Measurements from ENCODE around the gene FOXP1. TPM values are rescaled to one million over a fixed set of nuclear protein-coding genes. Genes with fewer than 3 reads are reported as not detected.

The FOXP1 gene
- total and polyA plus RNA-seq, 2 experiments from 2014 or later, result 76.8 to 99.8 TPM

DNA sequence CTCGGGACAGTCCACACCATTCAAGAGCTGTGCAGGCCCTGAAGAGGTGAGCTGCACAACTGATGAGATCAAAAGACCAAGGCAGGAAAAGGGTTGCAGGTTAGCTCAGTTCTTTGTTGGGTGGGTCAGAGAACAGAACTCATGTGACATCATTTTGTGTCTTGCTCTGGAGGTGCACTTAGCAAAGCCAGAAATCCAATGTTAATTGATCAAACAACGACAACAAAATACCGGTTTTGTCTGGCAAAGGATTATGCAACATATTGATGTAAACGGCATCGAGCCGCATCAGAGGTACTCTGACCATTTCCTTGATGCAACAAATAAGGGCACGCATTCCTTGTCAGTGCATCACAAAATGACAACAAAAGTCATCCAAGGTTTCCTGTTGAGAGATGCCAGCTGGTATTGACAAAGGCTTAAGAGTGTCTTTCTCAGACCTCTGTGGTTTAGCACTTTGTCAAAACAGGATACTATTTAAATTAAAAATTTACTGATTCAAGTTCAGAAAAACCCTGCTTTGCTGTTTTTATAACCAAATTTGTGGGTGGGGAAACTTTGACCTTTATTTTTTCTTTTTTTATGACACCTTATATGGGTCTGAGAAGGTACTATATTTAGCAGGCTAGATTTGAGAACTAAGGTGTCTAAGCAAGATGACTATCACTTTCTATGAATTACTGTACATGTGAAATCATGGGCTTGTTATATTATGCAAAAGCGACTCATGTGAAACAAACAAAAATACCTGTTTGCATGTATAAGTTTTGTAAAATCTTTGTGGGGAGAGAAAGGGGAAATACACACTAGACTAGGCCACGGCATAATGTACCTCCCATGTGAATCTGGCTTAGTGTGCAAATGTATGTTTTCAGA lies 496.1 kb downstream of the FOXP1 start:
- Histone ChIP-seq H3K79me2 (peaks cover 94% of the 10 kb centered on the region), H3K9me2 (replicated peaks; ENCODE audit: insufficient read depth) (no peaks in the 10 kb centered on the region), H4K20me1 (ENCODE audit: insufficient read depth, poor library complexity, severe bottlenecking) (no peaks in the 10 kb centered on the region), H2AFZ (no peak overlapping the region), H3K4me3 (no peak overlapping the region), H3K4me1 (ENCODE audit: insufficient read depth) (peaks cover 10% of the 10 kb centered on the region), H3K27me3 (no peaks in the 10 kb centered on the region), H3K27ac (peak overlapping the region; percentile 52), H3K36me3 (replicated peaks; ENCODE audit: insufficient read depth, low read depth) (no peaks in the 10 kb centered on the region), H3K9me3 (ENCODE audit: low read depth) (no peaks in the 10 kb centered on the region), H3K4me2 (no peak overlapping the region)
- TF ChIP-seq EZH2phosphoT487 (IDR thresholded peaks at IDR 0.05; ENCODE audit: low read depth, severe bottlenecking, unreplicated experiment), result no peak
- no peak for TF ChIP-seq EZH2 (IDR thresholded peaks at IDR 0.05; ENCODE audit: borderline replicate concordance)
- whole genome bisulfite sequencing (ENCODE audit: low lambda C conversion rate, missing lambda C conversion rate), result 85% methylated on average over 9 of the region's 9 CpGs
- no peak for DNase-seq (ENCODE audit: low spot score)

DNA sequence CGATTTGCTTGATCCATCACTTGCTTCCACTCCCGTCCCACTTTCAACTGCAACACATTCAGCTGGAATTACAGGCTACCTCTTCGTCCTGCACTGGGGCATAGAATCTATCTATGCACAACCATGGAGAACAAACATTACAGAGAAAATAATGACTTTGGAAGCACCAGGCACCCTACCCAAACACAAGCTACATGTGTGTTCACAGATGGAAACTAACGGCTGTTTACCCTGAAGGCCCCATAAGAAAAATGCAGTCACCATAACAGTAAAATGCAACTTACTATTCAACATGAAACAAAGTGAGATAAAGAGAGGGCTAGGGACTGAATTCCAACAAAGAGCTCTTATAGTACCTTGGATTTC lies 496.8 kb downstream of the FOXP1 start:
- H2AFZ ChIP-seq, result no peak overlapping the region
- 89% methylated on average over 4 of the region's 4 CpGs for WGBS (ENCODE audit: low lambda C conversion rate, missing lambda C conversion rate)
- peaks cover 95% of the 10 kb centered on the region for H3K79me2 ChIP-seq
- peaks cover 10% of the 10 kb centered on the region for H3K4me1 ChIP-seq (ENCODE audit: insufficient read depth)
- DNase-seq (ENCODE audit: low spot score), result no peak
- no peaks in the 10 kb centered on the region for H3K9me3 ChIP-seq (ENCODE audit: low read depth)
- no peaks in the 10 kb centered on the region for H4K20me1 ChIP-seq (ENCODE audit: insufficient read depth, poor library complexity, severe bottlenecking)
- H3K36me3 ChIP-seq (replicated peaks; ENCODE audit: insufficient read depth, low read depth), result no peaks in the 10 kb centered on the region
- H3K9me2 ChIP-seq (replicated peaks; ENCODE audit: insufficient read depth), result no peaks in the 10 kb centered on the region
- no peak overlapping the region for H3K4me3 ChIP-seq
- no peak for TF ChIP-seq EZH2phosphoT487 (IDR thresholded peaks at IDR 0.05; ENCODE audit: low read depth, severe bottlenecking, unreplicated experiment)
- TF ChIP-seq EZH2 (IDR thresholded peaks at IDR 0.05; ENCODE audit: borderline replicate concordance), result no peak
- no peak for TF ChIP-seq CTCF (IDR thresholded peaks at IDR 0.05; ENCODE audit: poor library complexity)
- H3K27ac ChIP-seq, result no peak overlapping the region
- H3K4me2 ChIP-seq, result no peak overlapping the region
- H3K27me3 ChIP-seq, result no peaks in the 10 kb centered on the region

GRCh38 chr3:71083726-71084131 lies 499.8 kb downstream of the FOXP1 start:
- Histone ChIP-seq H3K4me1 (ENCODE audit: insufficient read depth) (peaks cover 21% of the 10 kb centered on the region), H3K36me3 (replicated peaks; ENCODE audit: insufficient read depth, low read depth) (no peaks in the 10 kb centered on the region), H3K27ac (no peak overlapping the region), H2AFZ (no peak overlapping the region), H4K20me1 (ENCODE audit: insufficient read depth, poor library complexity, severe bottlenecking) (no peaks in the 10 kb centered on the region), H3K79me2 (peaks cover 97% of the 10 kb centered on the region), H3K4me3 (no peak overlapping the region), H3K4me2 (no peak overlapping the region), H3K27me3 (no peaks in the 10 kb centered on the region), H3K9me2 (replicated peaks; ENCODE audit: insufficient read depth) (no peaks in the 10 kb centered on the region), H3K9me3 (ENCODE audit: low read depth) (no peaks in the 10 kb centered on the region)
- DNase-seq (ENCODE audit: low spot score), result no peak
- TF ChIP-seq EZH2 (IDR thresholded peaks at IDR 0.05; ENCODE audit: borderline replicate concordance) (no peak), CTCF (IDR thresholded peaks at IDR 0.05; ENCODE audit: poor library complexity) (no peak), EZH2phosphoT487 (IDR thresholded peaks at IDR 0.05; ENCODE audit: low read depth, severe bottlenecking, unreplicated experiment) (no peak)
- WGBS (ENCODE audit: low lambda C conversion rate, missing lambda C conversion rate), result 88% methylated on average over 3 of the region's 3 CpGs

DNA sequence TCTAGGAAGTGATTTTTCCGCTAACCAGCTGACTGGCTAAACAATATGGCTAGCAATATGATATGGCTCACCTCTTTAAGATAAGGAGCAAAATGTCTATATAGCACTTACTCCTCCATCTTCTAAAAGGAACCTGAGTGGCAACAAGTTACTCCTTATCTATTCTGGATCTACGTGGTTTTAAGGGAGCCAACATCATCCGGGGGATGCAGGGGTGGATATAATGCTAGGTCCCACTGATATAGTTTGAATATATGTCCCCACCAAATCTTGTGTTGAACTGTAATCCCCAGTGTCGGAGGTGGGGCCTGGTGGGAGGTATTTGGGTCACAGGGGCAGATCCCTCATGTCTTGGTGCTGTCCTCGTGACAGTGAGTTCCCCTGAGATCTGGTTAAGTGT lies 500.7 kb downstream of the FOXP1 start:
- peaks cover 21% of the 10 kb centered on the region for H3K4me1 ChIP-seq (ENCODE audit: insufficient read depth)
- H3K9me3 ChIP-seq (ENCODE audit: low read depth), result no peaks in the 10 kb centered on the region
- H3K4me3 ChIP-seq, result no peak overlapping the region
- peaks cover 94% of the 10 kb centered on the region for H3K79me2 ChIP-seq
- H3K9me2 ChIP-seq (replicated peaks; ENCODE audit: insufficient read depth), result no peaks in the 10 kb centered on the region
- no peaks in the 10 kb centered on the region for H3K36me3 ChIP-seq (replicated peaks; ENCODE audit: insufficient read depth, low read depth)
- no peak overlapping the region for H3K27ac ChIP-seq
- no peaks in the 10 kb centered on the region for H4K20me1 ChIP-seq (ENCODE audit: insufficient read depth, poor library complexity, severe bottlenecking)
- no peak for TF ChIP-seq EZH2phosphoT487 (IDR thresholded peaks at IDR 0.05; ENCODE audit: low read depth, severe bottlenecking, unreplicated experiment)
- TF ChIP-seq EZH2 (IDR thresholded peaks at IDR 0.05; ENCODE audit: borderline replicate concordance), result no peak
- no peak for TF ChIP-seq CTCF (IDR thresholded peaks at IDR 0.05; ENCODE audit: poor library complexity)
- no peak overlapping the region for H2AFZ ChIP-seq
- H3K4me2 ChIP-seq, result no peak overlapping the region
- WGBS (ENCODE audit: low lambda C conversion rate, missing lambda C conversion rate), result 96% methylated on average over 5 of the region's 5 CpGs
- H3K27me3 ChIP-seq, result no peaks in the 10 kb centered on the region
- DNase-seq (ENCODE audit: low spot score), result no peak
